Activated CD8-positive, alpha-beta memory T cell treated with anti-CD3 and anti-CD28 coated beads, Interleukin-2, amount 50 U/mL, for 24 hours (primary cell): ENCODE measurements around the gene RTN4.

Experiments used
- DNase-seq: peaks from one replicate; pipeline ENCODE4 v3.0.0-alpha.2; 2020; ENCODE audit errors: extremely low read depth

Gene RTN4

GRCh38 chr2:55033921-55034320 lies 16.3 kb downstream of the RTN4 start:
- no peak for DNase-seq

- no peak for DNase-seq
These were observed 17.0 kb downstream of the RTN4 start for GRCh38 chr2:55033076-55033742.

- no peak for DNase-seq
These were observed 18.7 kb downstream of the RTN4 start for GRCh38 chr2:55031505-55031904.

GRCh38 chr2:55030766-55031165 lies 19.5 kb downstream of the RTN4 start:
- DNase-seq: no peak

GRCh38 chr2:55029098-55029497 lies 21.2 kb downstream of the RTN4 start:
- DNase-seq: no peak

GRCh38 chr2:55027226-55027625 lies 23.0 kb downstream of the RTN4 start:
- DNase-seq: no peak

- no peak for DNase-seq
These were observed 24.0 kb downstream of the RTN4 start for GRCh38 chr2:55026202-55026601.

GRCh38 chr2:55025627-55026026 lies 24.6 kb downstream of the RTN4 start:
- no peak for DNase-seq

GRCh38 chr2:55025082-55025481 lies 25.2 kb downstream of the RTN4 start:
- DNase-seq: no peak

GRCh38 chr2:55022476-55022875 lies 27.8 kb downstream of the RTN4 start:
- no peak for DNase-seq

- no peak for DNase-seq
These were observed 30.6 kb downstream of the RTN4 start for GRCh38 chr2:55019526-55020258.

GRCh38 chr2:55018619-55019018 lies 31.6 kb downstream of the RTN4 start:
- DNase-seq: no peak

- DNase-seq: no peak
These were observed 32.4 kb downstream of the RTN4 start for GRCh38 chr2:55017880-55018279.

- no peak for DNase-seq
These were observed 32.8 kb downstream of the RTN4 start for GRCh38 chr2:55017428-55017827.

- DNase-seq: peak; percentile 7
These were observed 35.0 kb downstream of the RTN4 start for GRCh38 chr2:55014962-55015939.

- no peak for DNase-seq
These were observed 36.3 kb downstream of the RTN4 start for GRCh38 chr2:55013936-55014335.

- no peak for DNase-seq
These were observed 37.4 kb downstream of the RTN4 start for GRCh38 chr2:55012672-55013484.

GRCh38 chr2:55011831-55012671 lies 38.2 kb downstream of the RTN4 start:
- no peak for DNase-seq

GRCh38 chr2:55010915-55011314 lies 39.3 kb downstream of the RTN4 start:
- no peak for DNase-seq

- peak; percentile 4 for DNase-seq
These were observed 40.1 kb downstream of the RTN4 start for GRCh38 chr2:55010149-55010591.
